ENCODE data around the gene CDX1. TPM values are rescaled to one million over a fixed set of nuclear protein-coding genes. Genes with fewer than 3 reads are reported as not detected.

CDX1 gene
- total RNA-seq, 4 donors from 2014 or later = not detected

- TF ChIP-seq CTCF (IDR thresholded peaks at IDR 0.05; ENCODE audit: low read depth) = no peak
Measured at GRCh38 chr5:150160448-150161081, 6.0 kb upstream of the CDX1 start.

- TF ChIP-seq CTCF (IDR thresholded peaks at IDR 0.05; ENCODE audit: low read depth) = no peak
Measured at GRCh38 chr5:150161242-150162141, 5.1 kb upstream of the CDX1 start.

GRCh38 chr5:150162142-150162513 is 4.5 kb upstream of the CDX1 start:
- no peak for TF ChIP-seq CTCF (IDR thresholded peaks at IDR 0.05; ENCODE audit: low read depth)

GRCh38 chr5:150163035-150163434 is 3.5 kb upstream of the CDX1 start:
- no peak for TF ChIP-seq CTCF (IDR thresholded peaks at IDR 0.05; ENCODE audit: low read depth)

GRCh38 chr5:150163547-150164059 is 3.0 kb upstream of the CDX1 start:
- TF ChIP-seq CTCF (IDR thresholded peaks at IDR 0.05; ENCODE audit: low read depth) = no peak

- no peak for TF ChIP-seq CTCF (IDR thresholded peaks at IDR 0.05; ENCODE audit: low read depth)
Measured at GRCh38 chr5:150164211-150164980, 2.2 kb upstream of the CDX1 start.
